Activated T-cell treated with anti-CD3 and anti-CD28 coated beads, Interleukin-2, amount 50 U/mL, for 24 hours (primary cell): ENCODE results near the gene DSN1.
A peak's percentile ranks its signal among the peaks of the same experiment; 100 is the strongest.

Experiments
- DNase-seq: peaks from one replicate; pipeline ENCODE4 v3.0.0-alpha.2; 2020
- H3K27ac Mint-ChIP-seq: 2 replicates; pipeline ENCODE4 v1.8.0; 2020; ENCODE audit warnings: mild to moderate bottlenecking, mixed read lengths
- H3K27me3 Mint-ChIP-seq: 2 replicates; pipeline ENCODE4 v1.8.0; 2020; ENCODE audit warnings: mixed read lengths
- H3K36me3 Mint-ChIP-seq: 2 replicates; pipeline ENCODE4 v1.8.0; 2020; ENCODE audit warnings: low read depth, mixed read lengths
- H3K4me1 Mint-ChIP-seq: 2 replicates; pipeline ENCODE4 v1.8.0; 2020; ENCODE audit warnings: low read depth, mixed read lengths
- H3K4me3 Mint-ChIP-seq: 2 replicates; pipeline ENCODE4 v1.8.0; 2020; ENCODE audit warnings: mild to moderate bottlenecking, moderate library complexity, mixed read lengths
- H3K9me3 Mint-ChIP-seq: 2 replicates; pipeline ENCODE4 v1.8.0; 2020; ENCODE audit warnings: mixed read lengths

The DSN1 gene

GRCh38 chr20:36784900-36785299 lies 11.3 kb upstream of the DSN1 start:
- H3K27ac Mint-ChIP-seq, result no peak overlapping the region
- H3K36me3 Mint-ChIP-seq, result no peaks in the 10 kb centered on the region
- no peak for DNase-seq
- H3K4me3 Mint-ChIP-seq, result no peak overlapping the region
- H3K4me1 Mint-ChIP-seq, result no peaks in the 10 kb centered on the region
- H3K9me3 Mint-ChIP-seq, result no peaks in the 10 kb centered on the region
- no peaks in the 10 kb centered on the region for H3K27me3 Mint-ChIP-seq

GRCh38 chr20:36784116-36784515 lies 10.6 kb upstream of the DSN1 start:
- Mint-ChIP-seq H3K4me1 (no peaks in the 10 kb centered on the region), H3K9me3 (no peaks in the 10 kb centered on the region), H3K4me3 (no peak overlapping the region), H3K27me3 (no peaks in the 10 kb centered on the region), H3K27ac (no peak overlapping the region), H3K36me3 (no peaks in the 10 kb centered on the region)
- DNase-seq, result no peak

- Mint-ChIP-seq H3K4me1 (peaks cover 2% of the 10 kb centered on the region), H3K27ac (no peak overlapping the region), H3K9me3 (no peaks in the 10 kb centered on the region), H3K36me3 (no peaks in the 10 kb centered on the region), H3K4me3 (no peak overlapping the region), H3K27me3 (no peaks in the 10 kb centered on the region)
- DNase-seq, result no peak
Observed at GRCh38 chr20:36779656-36780025, 6.1 kb upstream of the DSN1 start.

GRCh38 chr20:36778831-36779655 lies 5.5 kb upstream of the DSN1 start:
- no peak overlapping the region for H3K27ac Mint-ChIP-seq
- no peak for DNase-seq
- no peaks in the 10 kb centered on the region for H3K9me3 Mint-ChIP-seq
- H3K4me1 Mint-ChIP-seq, result peaks cover 4% of the 10 kb centered on the region
- H3K27me3 Mint-ChIP-seq, result no peaks in the 10 kb centered on the region
- peaks cover 1% of the 10 kb centered on the region for H3K36me3 Mint-ChIP-seq
- H3K4me3 Mint-ChIP-seq, result no peak overlapping the region

GRCh38 chr20:36777576-36777975 lies 4.0 kb upstream of the DSN1 start:
- Mint-ChIP-seq H3K4me3 (no peak overlapping the region), H3K36me3 (peaks cover 9% of the 10 kb centered on the region), H3K9me3 (no peaks in the 10 kb centered on the region), H3K27me3 (no peaks in the 10 kb centered on the region), H3K27ac (no peak overlapping the region), H3K4me1 (peaks cover 13% of the 10 kb centered on the region)
- DNase-seq, result no peak

GRCh38 chr20:36777167-36777566 lies 3.6 kb upstream of the DSN1 start:
- Mint-ChIP-seq H3K27ac (no peak overlapping the region), H3K4me1 (peaks cover 14% of the 10 kb centered on the region), H3K9me3 (no peaks in the 10 kb centered on the region), H3K4me3 (no peak overlapping the region), H3K27me3 (no peaks in the 10 kb centered on the region), H3K36me3 (peaks cover 9% of the 10 kb centered on the region)
- DNase-seq, result no peak

GRCh38 chr20:36775826-36776225 lies 2.3 kb upstream of the DSN1 start:
- Mint-ChIP-seq H3K27ac (no peak overlapping the region), H3K4me1 (peaks cover 16% of the 10 kb centered on the region), H3K27me3 (no peaks in the 10 kb centered on the region), H3K9me3 (no peaks in the 10 kb centered on the region), H3K4me3 (no peak overlapping the region), H3K36me3 (peaks cover 12% of the 10 kb centered on the region)
- DNase-seq, result no peak

- H3K9me3 Mint-ChIP-seq, result no peaks in the 10 kb centered on the region
- peak overlapping the region; percentile 48 for H3K4me3 Mint-ChIP-seq
- peaks cover 18% of the 10 kb centered on the region for H3K36me3 Mint-ChIP-seq
- peak overlapping the region; percentile 60 for H3K27ac Mint-ChIP-seq
- no peaks in the 10 kb centered on the region for H3K27me3 Mint-ChIP-seq
- H3K4me1 Mint-ChIP-seq, result peaks cover 19% of the 10 kb centered on the region
- DNase-seq, result no peak
Observed at GRCh38 chr20:36775196-36775595, 1.6 kb upstream of the DSN1 start.

- H3K9me3 Mint-ChIP-seq, result no peaks in the 10 kb centered on the region
- H3K4me3 Mint-ChIP-seq, result peak overlapping the region; percentile 88
- peaks cover 22% of the 10 kb centered on the region for H3K4me1 Mint-ChIP-seq
- no peaks in the 10 kb centered on the region for H3K27me3 Mint-ChIP-seq
- H3K36me3 Mint-ChIP-seq, result peaks cover 22% of the 10 kb centered on the region
- DNase-seq, result no peak
- H3K27ac Mint-ChIP-seq, result peak overlapping the region; percentile 99
Observed at GRCh38 chr20:36773107-36773596, 411 bp downstream of the DSN1 start.

- Mint-ChIP-seq H3K4me1 (peaks cover 22% of the 10 kb centered on the region), H3K27ac (peak overlapping the region; percentile 23), H3K36me3 (peaks cover 36% of the 10 kb centered on the region), H3K27me3 (no peaks in the 10 kb centered on the region), H3K9me3 (no peaks in the 10 kb centered on the region), H3K4me3 (no peak overlapping the region)
- DNase-seq, result no peak
Observed at GRCh38 chr20:36770680-36771079, 2.9 kb downstream of the DSN1 start.

GRCh38 chr20:36768768-36769430 lies 4.7 kb downstream of the DSN1 start:
- no peak overlapping the region for H3K4me3 Mint-ChIP-seq
- H3K4me1 Mint-ChIP-seq, result peaks cover 17% of the 10 kb centered on the region
- peaks cover 46% of the 10 kb centered on the region for H3K36me3 Mint-ChIP-seq
- H3K27ac Mint-ChIP-seq, result no peak overlapping the region
- no peaks in the 10 kb centered on the region for H3K9me3 Mint-ChIP-seq
- no peaks in the 10 kb centered on the region for H3K27me3 Mint-ChIP-seq
- DNase-seq, result no peak

GRCh38 chr20:36761125-36761524 lies 12.4 kb downstream of the DSN1 start:
- Mint-ChIP-seq H3K9me3 (no peaks in the 10 kb centered on the region), H3K4me1 (no peaks in the 10 kb centered on the region), H3K27ac (peak overlapping the region; percentile 38), H3K36me3 (peaks cover 57% of the 10 kb centered on the region), H3K4me3 (no peak overlapping the region), H3K27me3 (no peaks in the 10 kb centered on the region)
- no peak for DNase-seq

GRCh38 chr20:36760647-36761046 lies 12.9 kb downstream of the DSN1 start:
- peaks cover 59% of the 10 kb centered on the region for H3K36me3 Mint-ChIP-seq
- H3K4me3 Mint-ChIP-seq, result no peak overlapping the region
- peak overlapping the region; percentile 38 for H3K27ac Mint-ChIP-seq
- H3K4me1 Mint-ChIP-seq, result no peaks in the 10 kb centered on the region
- DNase-seq, result peak; percentile 1
- no peaks in the 10 kb centered on the region for H3K9me3 Mint-ChIP-seq
- no peaks in the 10 kb centered on the region for H3K27me3 Mint-ChIP-seq

- Mint-ChIP-seq H3K9me3 (no peaks in the 10 kb centered on the region), H3K4me3 (no peak overlapping the region), H3K27me3 (no peaks in the 10 kb centered on the region), H3K27ac (no peak overlapping the region), H3K36me3 (peaks cover 67% of the 10 kb centered on the region), H3K4me1 (no peaks in the 10 kb centered on the region)
- DNase-seq, result no peak
Observed at GRCh38 chr20:36758276-36758675, 15.3 kb downstream of the DSN1 start.

GRCh38 chr20:36756496-36756895 lies 17.1 kb downstream of the DSN1 start:
- no peak overlapping the region for H3K4me3 Mint-ChIP-seq
- peaks cover 78% of the 10 kb centered on the region for H3K36me3 Mint-ChIP-seq
- DNase-seq, result no peak
- no peaks in the 10 kb centered on the region for H3K4me1 Mint-ChIP-seq
- no peak overlapping the region for H3K27ac Mint-ChIP-seq
- H3K27me3 Mint-ChIP-seq, result no peaks in the 10 kb centered on the region
- H3K9me3 Mint-ChIP-seq, result no peaks in the 10 kb centered on the region
